ENCODE measurements around the gene TMEM176A. TPM values are rescaled to one million over a fixed set of nuclear protein-coding genes. Genes with fewer than 3 reads are reported as not detected.

The TMEM176A gene
- total and polyA plus RNA-seq, 3 donors from 2014 or later, result 1.6 to 34.7 (median 4.2) TPM

DNA sequence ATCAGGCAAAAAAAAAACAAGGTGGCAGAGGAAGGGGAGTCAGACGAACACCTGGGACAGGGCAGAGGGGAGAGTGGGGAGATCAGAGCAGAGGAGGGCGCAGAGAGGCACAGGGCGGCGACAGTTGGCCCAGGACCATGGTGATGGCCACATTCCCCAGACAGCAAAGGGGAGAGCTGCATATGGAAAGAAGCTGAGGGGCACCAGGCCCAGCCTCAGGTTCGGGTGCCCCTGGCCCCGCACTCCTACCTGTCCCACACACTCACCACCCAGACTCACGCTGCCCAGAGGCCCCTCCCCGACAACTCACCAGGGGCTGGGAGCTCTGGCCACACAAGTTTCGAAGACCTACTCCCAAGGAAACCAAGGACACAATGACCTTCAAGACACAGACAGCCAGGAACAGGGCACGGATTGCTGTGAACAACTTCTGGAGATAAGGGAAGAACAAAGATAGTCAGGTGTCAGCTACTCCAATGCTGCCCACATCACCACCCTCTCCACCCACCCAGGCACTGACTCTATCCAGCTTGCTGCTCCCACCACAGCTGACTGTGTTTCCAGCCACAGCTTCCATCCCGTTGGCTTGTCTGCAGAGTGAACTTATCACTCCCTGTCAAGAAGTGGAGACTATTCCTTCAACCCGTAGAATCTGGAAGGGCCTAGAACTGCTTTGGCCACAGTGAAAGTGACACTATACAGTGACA, 8.7 kb upstream of the TMEM176A start:
- TF ChIP-seq, protein P1, sequence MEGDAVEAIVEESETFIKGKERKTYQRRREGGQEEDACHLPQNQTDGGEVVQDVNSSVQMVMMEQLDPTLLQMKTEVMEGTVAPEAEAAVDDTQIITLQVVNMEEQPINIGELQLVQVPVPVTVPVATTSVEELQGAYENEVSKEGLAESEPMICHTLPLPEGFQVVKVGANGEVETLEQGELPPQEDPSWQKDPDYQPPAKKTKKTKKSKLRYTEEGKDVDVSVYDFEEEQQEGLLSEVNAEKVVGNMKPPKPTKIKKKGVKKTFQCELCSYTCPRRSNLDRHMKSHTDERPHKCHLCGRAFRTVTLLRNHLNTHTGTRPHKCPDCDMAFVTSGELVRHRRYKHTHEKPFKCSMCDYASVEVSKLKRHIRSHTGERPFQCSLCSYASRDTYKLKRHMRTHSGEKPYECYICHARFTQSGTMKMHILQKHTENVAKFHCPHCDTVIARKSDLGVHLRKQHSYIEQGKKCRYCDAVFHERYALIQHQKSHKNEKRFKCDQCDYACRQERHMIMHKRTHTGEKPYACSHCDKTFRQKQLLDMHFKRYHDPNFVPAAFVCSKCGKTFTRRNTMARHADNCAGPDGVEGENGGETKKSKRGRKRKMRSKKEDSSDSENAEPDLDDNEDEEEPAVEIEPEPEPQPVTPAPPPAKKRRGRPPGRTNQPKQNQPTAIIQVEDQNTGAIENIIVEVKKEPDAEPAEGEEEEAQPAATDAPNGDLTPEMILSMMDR (IDR thresholded peaks at IDR 0.05), result no peak
- no peak for TF ChIP-seq POLR2A (IDR thresholded peaks at IDR 0.05)
- Histone ChIP-seq H3K4me1 (peaks cover 10% of the 10 kb centered on the region), H3K27ac (no peak overlapping the region), H3K36me3 (ENCODE audit: low read depth, missing control alignments) (no peaks in the 10 kb centered on the region), H3K27me3 (no peaks in the 10 kb centered on the region), H3K9me3 (no peaks in the 10 kb centered on the region), H3K4me3 (no peak overlapping the region)
- intact Hi-C loops (cut with DNase I; ENCODE audit: low total_unique reads), result no loop called here
- WGBS, 2 donors, result 61 to 75% methylated on average over 10 to 12 of the region's 12 CpGs
- no peak for DNase-seq

DNA sequence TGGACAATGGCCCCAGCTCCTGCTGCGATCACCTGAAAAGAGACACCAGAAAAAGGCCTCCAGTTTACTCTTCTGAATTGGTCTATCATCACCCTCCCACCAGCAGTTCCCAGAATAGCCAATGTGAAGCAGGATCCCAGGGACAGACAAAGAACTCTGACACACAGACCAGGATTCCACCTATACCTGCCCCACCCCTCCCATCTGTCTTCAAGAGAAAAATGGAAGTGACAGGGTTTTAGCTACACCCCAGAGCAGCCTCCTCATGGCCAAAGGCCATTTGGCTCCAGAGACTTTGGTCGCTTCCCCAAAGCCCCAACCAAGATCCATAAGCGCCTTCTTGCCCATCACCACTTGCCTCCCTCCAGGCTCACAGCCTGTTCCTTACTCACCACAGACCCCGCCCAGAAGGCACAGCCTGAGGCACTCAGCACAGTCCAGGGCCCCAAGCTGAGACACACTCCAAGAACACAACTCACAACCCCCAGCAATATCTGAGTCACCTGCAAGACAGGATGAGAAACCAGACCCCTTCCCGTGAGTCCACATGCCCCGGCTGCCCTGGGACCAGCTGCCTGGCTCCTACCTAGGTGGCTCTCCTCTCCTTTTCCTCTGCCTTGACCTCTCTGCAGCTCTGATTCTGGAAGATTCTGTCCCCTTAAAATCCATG, 6.9 kb upstream of the TMEM176A start:
- Histone ChIP-seq H3K36me3 (ENCODE audit: low read depth, missing control alignments) (no peaks in the 10 kb centered on the region), H3K4me3 (no peak overlapping the region), H3K4me1 (no peaks in the 10 kb centered on the region), H3K27ac (no peak overlapping the region), H3K27me3 (no peaks in the 10 kb centered on the region), H3K9me3 (no peaks in the 10 kb centered on the region)
- no peak for TF ChIP-seq POLR2A (IDR thresholded peaks at IDR 0.05)
- TF ChIP-seq, protein P1 (IDR thresholded peaks at IDR 0.05), result no peak
- 96 to 97% methylated on average over 6 of the region's 6 CpGs for WGBS, 2 donors
- DNase-seq, result no peak
- intact Hi-C loops (cut with DNase I; ENCODE audit: low total_unique reads), result no loop called here

DNA sequence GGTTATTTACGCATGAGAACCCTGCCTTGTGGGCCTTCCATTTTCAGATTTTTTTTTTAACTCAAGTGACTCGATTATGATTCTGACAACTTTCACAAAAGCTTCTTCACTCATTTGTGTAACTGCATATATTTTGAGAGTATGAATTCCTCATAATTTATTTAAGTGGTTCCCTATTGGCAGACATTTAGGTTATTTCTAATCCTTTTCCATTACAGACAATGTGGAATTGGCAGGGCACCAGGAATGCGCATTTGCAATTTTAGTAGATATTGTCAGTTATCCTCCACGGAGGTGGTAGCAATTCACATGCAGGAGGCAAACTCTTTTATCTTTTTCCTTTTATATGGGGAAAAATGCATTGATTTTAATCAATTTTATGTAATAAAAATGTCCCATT, 2.9 kb upstream of the TMEM176A start:
- Histone ChIP-seq H3K27me3 (no peaks in the 10 kb centered on the region), H3K36me3 (ENCODE audit: low read depth, missing control alignments) (no peaks in the 10 kb centered on the region), H3K27ac (no peak overlapping the region), H3K4me1 (peaks cover 8% of the 10 kb centered on the region), H3K4me3 (no peak overlapping the region), H3K9me3 (no peaks in the 10 kb centered on the region)
- no peak for TF ChIP-seq POLR2A (IDR thresholded peaks at IDR 0.05)
- TF ChIP-seq, protein P1 (IDR thresholded peaks at IDR 0.05), result no peak
- DNase-seq, result no peak
- intact Hi-C loops (cut with DNase I; ENCODE audit: low total_unique reads), result no loop called here
- 76 to 79% methylated on average over 4 of the region's 4 CpGs for WGBS, 2 donors

DNA sequence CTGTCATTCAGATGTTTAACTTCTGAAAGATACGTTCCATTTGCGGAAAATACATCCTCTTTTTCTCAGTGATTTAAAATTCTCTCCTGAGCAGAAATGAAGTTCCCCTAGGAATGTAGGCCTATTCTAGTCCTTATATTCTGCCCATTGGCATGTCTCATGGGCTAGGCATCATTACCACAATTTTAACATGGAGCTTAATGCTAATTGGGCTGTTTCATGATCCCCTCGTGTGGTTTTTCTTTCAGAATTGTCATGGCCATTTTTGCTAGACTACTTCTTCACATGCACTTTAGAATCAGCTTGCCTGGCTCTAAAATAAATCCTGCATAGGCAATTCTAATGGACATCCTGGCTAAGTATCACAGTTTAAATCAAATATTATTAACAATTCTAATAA, 1.4 kb upstream of the TMEM176A start:
- DNase-seq, result no peak
- Histone ChIP-seq H3K27ac (no peak overlapping the region), H3K36me3 (ENCODE audit: low read depth, missing control alignments) (no peaks in the 10 kb centered on the region), H3K4me1 (peaks cover 8% of the 10 kb centered on the region), H3K27me3 (no peaks in the 10 kb centered on the region), H3K4me3 (peak overlapping the region in 1 of 2 donors; percentile 54), H3K9me3 (no peaks in the 10 kb centered on the region)
- intact Hi-C loops (cut with DNase I; ENCODE audit: low total_unique reads), result no loop called here
- TF ChIP-seq, protein P1 (IDR thresholded peaks at IDR 0.05), result no peak
- TF ChIP-seq POLR2A (IDR thresholded peaks at IDR 0.05), result no peak
- 35 to 54% methylated on average over 3 of the region's 3 CpGs for WGBS, 2 donors
